Brain pericyte (primary cell): ENCODE data around the gene PDSS1.

ENCODE experiments used
- DNase-seq: peaks from one replicate; pipeline ENCODE4 v3.0.0-alpha.2; 2012; ENCODE audit warnings: low read depth, low spot score

PDSS1 gene

DNA sequence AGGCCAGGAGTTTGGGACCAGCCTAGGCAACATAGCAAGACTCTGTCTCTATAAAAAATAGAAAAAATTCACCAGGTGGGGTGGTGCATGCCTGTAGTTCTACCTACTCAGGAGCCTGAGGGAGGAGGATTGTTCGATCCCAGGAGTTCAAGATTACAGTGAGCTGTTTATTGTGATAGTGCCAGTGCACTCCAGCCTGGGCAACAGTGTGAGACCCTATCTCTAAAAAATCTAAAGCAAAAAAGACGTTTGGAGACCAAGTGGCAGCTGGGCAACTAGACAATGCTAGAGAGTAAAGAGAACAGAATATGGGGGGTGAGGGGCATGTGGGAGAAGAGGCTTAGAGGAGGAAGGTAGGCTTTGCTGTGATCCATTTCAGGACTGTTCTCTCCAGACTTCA is 1.4 kb downstream of the PDSS1 start:
- DNase-seq, result no peak

DNA sequence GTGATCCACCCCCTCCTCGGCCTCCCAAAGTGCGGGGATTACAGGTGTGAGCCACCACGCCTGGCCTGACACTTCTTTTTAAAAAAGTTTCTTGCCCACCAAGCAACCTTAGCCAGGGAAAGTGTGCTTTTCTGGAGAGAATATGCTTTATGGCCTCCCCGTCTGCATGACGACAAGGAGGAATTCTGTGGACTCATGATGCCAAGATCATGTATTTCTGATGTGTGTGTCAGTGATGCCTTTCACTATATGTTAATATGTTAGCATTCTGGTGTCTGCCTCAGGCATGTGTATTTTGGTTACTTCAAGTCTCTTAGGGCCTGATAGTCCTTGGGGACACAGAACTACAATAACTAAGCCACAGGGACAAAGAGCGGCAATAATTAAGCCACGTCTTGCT is 2.1 kb downstream of the PDSS1 start:
- no peak for DNase-seq

DNA sequence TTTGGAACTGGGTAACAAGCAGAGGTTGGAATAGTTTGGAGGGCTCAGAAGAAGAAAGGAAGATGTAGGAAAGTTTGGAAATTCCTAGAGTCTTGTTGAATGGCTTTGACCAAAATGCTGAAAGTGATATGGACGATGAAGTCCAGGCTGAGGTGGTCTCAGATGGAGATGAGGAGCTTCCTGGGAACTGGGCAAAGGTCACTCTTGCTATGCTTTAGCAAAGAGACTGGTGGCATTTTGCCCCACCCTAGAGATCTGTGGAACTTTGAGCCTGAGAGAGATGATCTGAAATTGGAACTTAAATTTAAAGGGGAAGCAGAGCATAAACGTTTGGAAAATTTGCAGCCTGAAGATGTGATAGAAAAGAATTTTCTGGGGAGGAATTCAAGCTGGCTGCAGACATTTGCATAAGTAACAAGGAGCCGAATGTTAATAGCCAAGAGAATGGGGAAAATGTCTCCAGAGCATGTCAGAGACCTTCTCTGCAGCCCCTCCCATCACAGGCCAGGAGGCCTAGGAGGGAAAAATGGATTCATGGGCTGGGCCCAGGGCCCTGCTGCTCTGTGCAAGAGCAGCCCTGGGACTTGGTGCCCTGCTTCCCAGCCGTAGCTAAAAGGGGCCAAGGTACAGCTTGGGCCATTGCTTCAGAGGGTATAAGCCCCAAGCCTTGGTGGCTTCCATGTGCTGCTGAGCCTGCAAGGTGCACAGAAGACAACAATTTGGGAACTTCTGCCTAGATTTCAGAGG is 3.6 kb downstream of the PDSS1 start:
- DNase-seq, result no peak

DNA sequence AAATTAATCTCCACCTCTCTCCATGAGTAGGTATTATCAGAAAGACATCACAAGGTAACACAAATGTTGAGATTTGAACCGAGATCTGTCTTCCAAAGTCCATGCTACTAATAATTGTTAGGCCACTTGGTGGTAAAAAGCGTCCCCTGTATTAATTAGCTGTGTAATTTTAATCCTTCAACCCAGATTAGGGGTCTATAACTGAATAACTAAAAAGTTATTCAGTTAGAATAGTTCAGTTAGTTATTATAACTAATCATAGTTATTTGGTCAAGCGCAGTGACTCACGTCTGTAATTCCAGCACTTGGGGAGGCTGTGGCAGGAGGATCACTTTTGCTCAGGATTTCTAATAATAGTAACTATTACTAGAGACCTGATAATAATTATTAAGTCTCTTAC is 5.6 kb downstream of the PDSS1 start:
- DNase-seq, result no peak

DNA sequence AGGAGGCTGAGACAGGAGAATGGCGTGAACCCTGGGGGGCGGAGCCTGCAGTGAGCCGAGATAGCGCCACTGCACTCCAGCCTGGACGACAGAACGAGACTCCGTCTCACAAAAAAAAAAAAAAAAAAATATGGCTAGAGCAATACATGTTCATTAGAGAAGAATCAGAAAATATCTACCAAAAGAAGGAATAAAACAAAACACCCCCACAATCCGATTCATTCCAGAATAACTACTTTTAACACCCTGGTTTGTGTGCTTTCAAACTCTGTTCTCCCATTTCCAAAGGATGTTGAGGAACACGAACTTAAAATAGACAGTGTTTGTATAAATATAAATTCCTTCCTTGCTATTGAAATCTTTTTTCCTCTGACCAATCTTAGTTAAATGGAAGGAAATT is 6.5 kb downstream of the PDSS1 start:
- DNase-seq, result no peak

DNA sequence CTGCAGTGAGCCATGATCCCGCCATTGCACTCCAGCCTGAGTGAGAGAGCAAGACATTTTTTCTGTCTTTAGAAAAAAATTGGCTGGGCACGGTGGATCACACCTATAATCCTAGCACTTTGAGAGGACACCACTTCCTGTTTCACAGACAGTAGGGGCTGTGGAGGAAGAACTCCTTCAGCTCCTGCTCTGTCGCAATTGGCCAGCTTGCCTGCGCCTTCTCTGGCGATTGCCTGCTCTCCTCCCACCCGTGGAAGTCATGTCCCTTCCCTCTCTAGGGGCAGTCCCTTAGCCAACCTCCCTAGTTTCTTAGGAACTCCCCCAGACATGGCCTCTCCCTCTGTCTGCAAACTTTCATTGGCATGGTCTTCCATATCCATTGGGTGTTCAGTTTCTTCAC is 8.7 kb downstream of the PDSS1 start:
- DNase-seq, result no peak

DNA sequence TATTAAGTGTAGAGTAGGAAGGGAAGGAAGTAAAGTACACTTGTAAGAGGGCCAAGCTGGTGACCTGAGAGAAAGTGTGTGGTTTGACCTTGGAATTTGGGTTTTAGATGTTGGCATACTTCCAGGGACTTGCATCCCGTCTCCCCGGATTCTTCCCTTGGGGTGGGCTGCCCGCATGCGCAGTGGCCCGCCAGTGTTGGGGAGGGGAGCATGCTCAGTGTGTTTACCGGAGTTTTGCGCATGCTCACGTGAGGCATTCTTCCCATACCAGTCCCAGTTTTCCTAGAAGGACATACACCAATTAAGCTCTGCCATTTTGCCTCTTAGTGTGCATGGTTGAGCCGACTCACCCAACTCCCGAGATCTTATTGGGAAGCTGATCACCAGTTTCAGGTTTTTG is 9.4 kb downstream of the PDSS1 start:
- DNase-seq, result no peak

DNA sequence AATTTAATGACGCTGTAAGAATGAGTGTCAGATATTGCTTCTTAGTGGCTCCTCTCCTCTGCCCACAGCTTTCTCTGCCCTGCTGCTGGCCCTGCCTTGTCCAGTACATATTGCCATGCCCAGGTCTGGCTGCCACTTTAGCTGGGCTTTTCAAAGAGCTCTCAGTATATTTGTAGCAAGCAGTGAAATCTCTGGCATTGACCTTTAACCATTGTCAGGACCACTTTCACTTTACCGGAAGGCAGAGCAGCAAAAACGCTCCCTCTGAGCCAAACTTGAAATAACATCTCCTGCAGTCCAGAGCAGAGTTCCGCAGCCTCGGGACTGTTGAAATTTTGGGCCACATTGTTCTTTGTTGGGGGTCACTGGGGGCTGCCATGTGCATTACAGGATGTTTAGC is 13.8 kb downstream of the PDSS1 start:
- no peak for DNase-seq

DNA sequence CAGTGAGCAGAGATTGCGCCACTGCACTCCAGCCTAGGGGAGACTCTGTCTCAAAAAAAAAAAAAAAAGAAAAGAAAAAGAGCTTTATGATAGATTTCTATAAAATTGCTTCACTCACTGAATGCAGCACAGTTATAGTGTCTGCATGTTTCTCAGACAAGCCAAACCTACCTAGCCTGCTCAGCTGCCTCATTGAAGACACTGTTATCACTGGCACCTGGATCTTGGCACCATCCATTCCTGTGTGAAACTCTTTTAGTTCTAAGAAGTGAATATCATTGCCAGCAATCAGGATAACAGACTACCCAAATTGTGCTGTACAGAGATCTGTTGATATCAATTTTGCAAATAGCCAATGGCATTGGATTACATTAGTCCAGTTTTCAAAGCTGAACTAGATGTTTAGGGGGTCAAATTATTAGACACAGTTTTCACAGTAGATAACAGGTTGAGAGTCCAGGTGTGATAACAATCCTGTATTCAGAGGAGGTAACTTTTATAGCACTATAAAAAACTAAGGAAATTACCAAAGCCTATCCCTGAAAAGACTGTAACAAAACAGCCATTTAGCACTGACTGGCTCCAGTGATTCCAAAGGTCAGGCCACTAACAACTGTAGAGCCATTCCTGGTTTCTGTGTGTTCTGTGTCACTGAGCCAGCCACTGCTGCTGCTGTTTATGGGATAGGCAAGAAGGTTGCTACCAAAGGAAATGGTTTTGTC is 17.1 kb downstream of the PDSS1 start:
- DNase-seq, result no peak

DNA sequence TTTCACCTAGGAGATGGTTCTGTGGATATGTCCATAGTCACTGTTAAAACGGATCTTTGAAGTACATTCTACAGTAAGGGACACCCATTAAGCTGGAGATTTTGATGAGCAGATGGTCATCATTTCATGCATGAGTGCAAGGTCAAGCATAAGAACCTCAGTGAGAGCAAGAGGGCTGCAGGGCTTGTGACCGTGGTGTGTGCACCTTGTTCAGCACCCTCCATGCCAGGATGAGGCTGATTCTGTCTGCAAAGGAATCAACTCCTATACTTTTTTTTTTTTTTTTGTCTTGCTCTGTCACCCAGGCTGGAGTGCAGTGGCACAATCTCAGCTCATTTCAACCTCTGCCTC is 17.6 kb downstream of the PDSS1 start:
- DNase-seq, result no peak

DNA sequence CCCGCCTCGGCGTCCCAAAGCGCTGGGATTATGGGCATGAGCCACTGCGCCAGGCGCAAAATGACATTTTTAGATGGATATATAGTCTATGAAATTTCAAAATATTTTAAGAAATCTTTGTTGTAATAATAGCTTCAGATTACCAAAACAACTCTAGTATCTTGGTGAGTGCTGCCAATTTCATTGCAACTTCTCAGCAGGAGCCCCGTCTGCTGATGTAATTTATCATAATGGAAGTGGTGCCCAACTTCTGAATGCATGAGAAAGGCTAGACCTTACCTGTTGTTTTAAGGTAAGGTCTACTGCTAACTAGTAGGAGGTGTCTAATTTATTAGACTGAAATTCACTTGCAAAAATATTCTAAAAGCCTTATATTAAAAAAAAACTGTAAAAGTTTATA is 20.0 kb downstream of the PDSS1 start:
- DNase-seq, result no peak

DNA sequence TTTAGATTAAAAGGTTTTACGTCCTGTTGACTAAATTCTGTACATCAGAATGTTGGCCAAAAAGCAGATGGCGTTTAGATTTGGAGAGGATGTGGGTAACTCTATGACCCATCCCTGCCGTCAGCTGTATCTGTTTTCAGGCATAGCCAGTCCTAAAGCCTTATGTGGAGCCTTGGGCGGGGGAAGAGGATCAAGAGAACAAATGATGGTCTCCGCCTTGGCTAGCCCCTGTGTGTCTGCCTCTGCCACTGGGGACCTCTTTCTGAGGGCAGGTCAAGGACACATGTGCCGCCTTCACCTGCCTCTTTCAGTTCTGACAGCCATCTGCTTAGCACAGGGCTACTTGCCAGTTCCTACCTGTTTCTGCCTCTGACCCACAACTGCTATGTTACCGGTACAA is 24.1 kb downstream of the PDSS1 start:
- no peak for DNase-seq

DNA sequence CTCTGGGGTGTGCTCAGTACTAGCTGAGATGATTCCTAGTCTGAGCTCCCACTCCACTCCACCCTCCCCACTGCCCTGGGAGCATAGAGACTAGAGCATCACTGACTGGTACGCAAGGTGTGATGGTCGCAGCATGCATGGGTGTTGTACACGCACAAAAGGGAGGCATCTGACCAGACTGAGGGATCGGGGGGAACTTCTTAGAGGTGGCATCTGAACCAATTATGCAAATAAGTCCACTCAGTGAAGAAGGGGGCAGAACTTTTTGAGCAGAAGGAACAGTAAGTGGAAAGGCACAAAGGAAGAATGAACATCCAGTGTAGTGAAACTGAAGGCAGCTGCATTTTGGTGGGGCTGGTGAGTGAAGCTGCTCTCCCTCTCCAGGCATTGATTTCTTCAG is 25.5 kb downstream of the PDSS1 start:
- no peak for DNase-seq

DNA sequence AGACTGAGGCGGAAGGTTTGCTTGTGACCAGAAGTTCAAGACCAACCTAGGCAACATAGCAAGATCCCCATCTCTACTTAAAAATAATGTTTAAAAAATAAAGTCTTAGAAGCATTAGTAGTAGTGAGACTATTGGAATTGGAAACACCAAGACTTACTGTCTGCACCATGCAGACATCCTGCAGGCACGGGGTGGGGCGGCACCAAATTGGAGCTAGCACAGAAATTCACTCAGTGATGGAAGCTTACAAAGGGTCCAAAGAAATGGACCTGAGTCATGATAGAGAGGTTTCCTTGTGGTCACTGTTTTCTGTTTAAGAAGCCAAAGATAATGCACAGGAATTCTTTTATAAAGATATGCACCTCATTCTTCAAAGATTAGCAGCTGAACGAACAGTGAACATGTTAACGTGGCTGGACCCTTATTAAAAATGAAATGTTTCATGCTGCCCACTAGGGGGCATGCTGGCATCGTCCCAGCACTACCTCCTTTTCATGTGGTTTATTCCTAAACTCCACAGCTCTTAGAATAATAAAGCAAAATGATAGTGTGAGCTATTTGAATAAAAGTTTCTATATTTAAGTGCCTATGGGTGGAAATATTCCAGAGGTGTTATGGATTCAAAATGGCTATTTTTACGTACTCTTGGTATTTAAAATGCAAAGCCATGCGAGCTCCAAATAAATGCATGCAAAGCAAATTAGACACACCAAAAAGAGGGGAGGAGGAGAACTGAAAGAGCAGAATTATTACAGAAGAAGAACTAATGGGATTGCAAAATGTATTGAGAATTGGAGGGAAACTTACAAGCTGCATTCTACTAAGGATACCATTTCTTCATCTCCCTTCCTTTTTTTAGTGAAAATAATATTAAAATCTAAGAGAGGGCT is 28.6 kb downstream of the PDSS1 start:
- peak; percentile 12 for DNase-seq

DNA sequence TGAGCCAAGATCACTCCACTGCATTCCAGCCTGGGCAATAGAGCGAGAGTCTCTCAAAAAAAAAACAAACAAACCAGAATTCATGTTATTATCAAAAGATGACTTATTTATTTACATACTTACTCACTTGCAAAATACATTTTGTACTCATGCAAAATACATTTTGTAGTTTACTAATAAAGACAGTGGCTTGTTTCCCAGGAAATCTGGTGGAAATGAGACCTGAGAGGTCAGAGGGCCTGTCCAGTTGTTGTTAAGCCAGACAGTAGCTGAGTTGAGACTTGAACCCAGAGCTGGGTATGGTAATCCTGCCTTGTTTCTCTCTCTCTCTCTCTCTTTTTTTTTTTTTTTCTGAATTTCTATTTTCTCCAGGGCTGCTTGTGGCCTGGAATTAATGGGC is 29.5 kb downstream of the PDSS1 start:
- no peak for DNase-seq

DNA sequence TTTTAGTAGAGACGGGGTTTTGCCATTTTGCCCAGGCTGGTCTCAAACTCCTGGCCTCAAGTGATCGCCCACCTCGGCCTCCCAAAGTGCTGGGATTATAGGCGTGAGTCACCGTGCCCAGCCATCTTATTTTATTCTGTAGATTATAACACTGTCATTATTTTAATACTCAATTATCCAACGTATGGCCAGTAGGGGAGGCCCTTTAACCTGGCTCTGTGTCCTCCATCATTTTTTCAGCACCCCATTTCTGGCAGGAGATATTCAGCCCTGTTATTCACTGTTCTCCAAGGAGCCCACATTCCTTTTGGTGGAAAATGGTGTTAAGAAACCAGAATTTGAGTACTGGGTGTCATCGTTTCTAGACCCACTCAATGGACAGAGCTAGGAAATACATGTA is 31.5 kb downstream of the PDSS1 start:
- DNase-seq, result no peak

DNA sequence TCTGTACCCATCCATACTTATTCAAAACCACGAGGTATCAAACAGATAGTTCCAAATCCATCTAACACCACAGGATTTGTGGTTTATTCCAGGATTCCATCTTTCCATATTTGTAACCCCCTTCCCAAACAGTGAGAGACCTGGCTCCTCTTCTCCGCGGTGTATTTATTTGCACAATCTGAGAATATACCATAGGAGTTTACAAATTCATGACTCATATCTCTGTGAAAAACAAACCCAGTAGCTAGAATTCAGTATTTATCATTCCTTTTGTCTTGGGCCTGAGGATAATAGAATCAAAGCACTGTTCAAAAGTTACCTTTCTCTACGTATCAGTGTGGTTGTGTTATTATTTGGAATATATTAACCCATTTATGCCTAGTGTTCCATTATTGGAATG is 31.9 kb downstream of the PDSS1 start:
- no peak for DNase-seq

DNA sequence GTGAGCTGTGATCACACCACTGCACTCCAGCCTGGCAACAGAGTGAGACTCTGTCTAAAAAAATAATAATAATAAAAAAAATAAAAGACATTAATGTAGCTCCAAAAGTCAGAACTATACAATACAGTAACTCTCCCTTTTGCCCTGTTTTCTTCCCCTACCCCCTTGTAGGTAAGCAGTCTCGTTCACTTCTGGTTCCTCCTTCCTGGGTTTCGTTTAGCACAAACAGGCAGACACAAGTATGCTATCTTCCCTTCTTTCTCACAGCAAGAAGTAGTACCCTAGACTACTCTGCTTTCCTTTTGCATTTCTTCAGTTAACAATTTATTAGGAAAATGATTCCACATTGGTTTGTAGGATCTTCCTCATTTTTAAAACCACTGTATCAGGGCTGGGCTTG is 33.1 kb downstream of the PDSS1 start:
- DNase-seq, result no peak

DNA sequence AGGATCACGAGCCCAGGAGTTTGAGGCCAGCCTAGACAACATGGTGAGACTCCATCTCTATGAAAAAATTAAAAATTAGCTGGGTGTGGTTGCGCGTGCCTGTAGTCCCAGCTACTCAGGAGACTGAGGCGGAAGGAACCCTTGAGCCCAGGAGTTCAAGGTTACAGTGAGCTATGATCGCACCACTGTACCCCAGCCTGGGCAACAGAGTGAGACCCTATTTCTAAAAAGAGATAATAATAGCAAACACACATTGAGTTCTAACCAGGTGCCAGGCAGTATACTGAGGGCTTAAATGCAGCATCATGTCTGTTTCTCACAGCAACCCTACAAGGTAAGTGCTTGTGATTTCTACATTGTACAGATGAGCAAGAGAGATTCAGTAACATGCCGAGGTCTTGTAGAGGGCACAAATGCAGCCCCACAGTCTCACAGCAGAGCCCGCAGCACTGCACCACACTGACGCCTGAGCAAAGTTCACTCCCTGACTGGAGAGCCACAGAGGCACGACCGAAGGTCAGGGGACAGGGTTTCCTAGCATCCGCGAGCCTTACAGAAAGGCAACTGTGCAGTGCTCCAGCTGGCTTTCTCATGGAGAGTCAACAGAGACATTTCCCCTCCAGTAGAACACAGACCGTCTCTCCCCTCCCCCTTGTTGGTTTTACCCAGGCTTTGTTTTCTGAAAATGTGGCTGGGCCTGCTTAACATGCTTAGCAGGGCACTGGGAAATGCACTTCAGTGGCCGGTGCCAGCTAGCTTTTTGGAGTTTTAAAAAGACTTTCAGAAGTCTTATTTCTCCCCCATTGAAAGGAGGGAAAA is 36.5 kb downstream of the PDSS1 start:
- no peak for DNase-seq

DNA sequence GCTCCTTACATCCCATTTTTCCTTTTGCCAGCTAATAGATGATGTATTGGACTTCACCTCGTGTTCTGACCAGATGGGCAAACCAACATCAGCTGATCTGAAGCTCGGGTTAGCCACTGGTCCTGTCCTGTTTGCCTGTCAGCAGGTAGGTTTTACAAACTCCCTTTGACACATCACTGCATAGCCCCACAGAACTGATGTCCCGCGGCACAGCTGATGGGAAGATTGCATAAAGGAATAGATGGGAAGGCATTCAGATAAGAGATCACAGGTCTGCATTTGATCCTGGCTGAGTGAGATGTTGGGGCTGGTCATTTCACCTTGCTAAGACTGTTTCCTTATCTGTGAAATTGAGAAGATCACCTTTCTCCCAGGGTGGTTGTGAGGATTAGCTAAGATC is 37.9 kb downstream of the PDSS1 start:
- DNase-seq, result no peak

DNA sequence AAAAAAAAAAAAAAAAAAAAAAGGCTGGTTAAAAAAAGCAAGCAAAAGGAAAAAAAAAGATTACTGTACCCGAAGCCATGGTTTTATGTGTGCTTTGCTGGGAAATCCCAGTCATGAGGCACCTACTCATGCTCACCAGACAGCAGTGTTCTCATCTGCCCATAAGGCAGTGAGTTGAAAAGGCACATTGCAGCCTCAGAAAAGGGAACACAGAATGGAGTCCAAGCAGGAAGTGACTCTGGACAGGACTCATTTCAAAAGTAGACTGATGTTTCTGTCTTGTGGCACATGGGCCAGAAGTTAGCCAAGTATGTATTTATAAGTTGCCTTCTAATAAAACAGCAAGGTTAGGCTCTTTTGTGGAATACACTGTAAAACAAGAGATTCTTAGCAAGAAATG is 40.2 kb downstream of the PDSS1 start:
- DNase-seq, result no peak
